Measurements from ENCODE around the gene RBM17. TPM values are rescaled to one million over a fixed set of nuclear protein-coding genes. Genes with fewer than 3 reads are reported as not detected.

The RBM17 gene
- total and polyA plus RNA-seq, 2 of the 4 experiments (the other 2 are of a cell fraction): 24.6 to 56.7 TPM

DNA sequence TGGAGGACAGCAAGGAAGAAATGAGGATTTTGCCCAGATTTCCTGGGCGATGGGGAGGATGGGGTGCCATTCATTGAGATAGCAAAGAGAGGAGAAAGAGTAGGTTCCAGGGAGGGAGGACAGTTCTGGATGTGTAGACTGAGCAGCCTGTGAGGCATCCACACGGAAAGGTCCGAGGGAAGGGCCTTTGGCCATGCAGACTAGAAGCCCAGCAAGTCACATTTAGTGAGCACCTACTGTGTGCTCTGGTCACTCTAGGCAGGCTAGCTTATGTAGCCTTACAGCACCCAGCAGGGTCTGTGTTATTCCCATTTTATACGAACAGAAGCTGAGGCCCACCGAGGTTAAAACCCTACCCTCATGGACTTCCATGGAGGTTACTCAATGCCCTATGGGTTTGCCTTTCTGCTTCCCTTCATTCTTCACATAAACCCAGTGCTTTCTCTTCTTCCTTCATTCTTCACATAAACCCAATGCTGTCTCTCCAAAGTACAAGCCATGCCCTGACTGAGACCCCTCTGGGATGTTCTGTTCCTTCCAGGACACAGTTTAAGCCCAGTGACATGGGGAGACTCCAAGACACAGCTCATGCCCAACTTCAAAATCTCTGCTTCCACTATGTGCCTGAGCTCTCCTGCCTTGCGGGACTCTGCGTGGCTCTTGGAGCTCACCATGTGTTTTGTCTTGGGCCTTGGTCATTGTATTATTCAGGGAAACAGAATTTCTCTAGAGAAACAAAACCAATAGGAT is 40.4 kb upstream of the RBM17 start:
- no peaks in the 10 kb centered on the region for H4K20me1 ChIP-seq (ENCODE audit: insufficient read depth, low read length)
- H4K91ac ChIP-seq (ENCODE audit: insufficient read depth, low read depth, low read length): no peak overlapping the region
- H3K4me1 ChIP-seq (ENCODE audit: control insufficient read depth, insufficient read depth, low read length): peaks cover 3% of the 10 kb centered on the region; the same call in 1 of the 2 replicates
- TF ChIP-seq CEBPB (IDR thresholded peaks at IDR 0.05; ENCODE audit: low read depth, low read length): no peak
- no peak for TF ChIP-seq RAD21 (IDR thresholded peaks at IDR 0.05; ENCODE audit: low read length)
- no peak for TF ChIP-seq BHLHE40 (IDR thresholded peaks at IDR 0.05; ENCODE audit: low read depth, low read length)
- no peak for TF ChIP-seq MAFK (IDR thresholded peaks at IDR 0.05; ENCODE audit: low read depth, low read length)
- H3K9me1 ChIP-seq (ENCODE audit: insufficient read depth, low read length): no peaks in the 10 kb centered on the region
- no peak overlapping the region for H3K18ac ChIP-seq (ENCODE audit: low read depth, low read length)
- H3K9me3 ChIP-seq (ENCODE audit: control insufficient read depth, insufficient read depth, low read length): no peaks in the 10 kb centered on the region; the same call in 1 of the 2 replicates
- no peak overlapping the region for H2BK20ac ChIP-seq (ENCODE audit: low read depth, low read length)
- no peaks in the 10 kb centered on the region for H3K36me3 ChIP-seq (ENCODE audit: control insufficient read depth, insufficient read depth, low read length)
- in situ Hi-C loops (cut with MboI; ENCODE audit: low sequenced_read_pairs) (no loop called here), dilution Hi-C loops (cut with HindIII; ENCODE audit: low sequenced_read_pairs, unreplicated experiment) (no loop called here), intact Hi-C loops (cut with micrococcal nuclease) (no loop called here)
- H3K14ac ChIP-seq (replicated peaks; ENCODE audit: low read depth, low read length): no peak overlapping the region
- H3K56ac ChIP-seq (ENCODE audit: extremely low read depth, insufficient read depth, low read length): no peak overlapping the region
- no peak overlapping the region for H2BK5ac ChIP-seq (ENCODE audit: low read depth, low read length, poor library complexity, severe bottlenecking)
- peaks cover 48% of the 10 kb centered on the region for H3K27me3 ChIP-seq (ENCODE audit: control insufficient read depth, insufficient read depth, low read length)
- no peak overlapping the region for H4K8ac ChIP-seq (ENCODE audit: low read depth in 2 of 2, low read length in 2 of 2)
- no peak overlapping the region for H2AK9ac ChIP-seq (replicated peaks; ENCODE audit: low read depth, low read length, poor library complexity)
- ChIA-PET POLR2A (ENCODE audit: unreplicated experiment) (no interaction called here), CTCF (no interaction called here)
- H2BK120ac ChIP-seq (ENCODE audit: low read depth, low read length): no peak overlapping the region
- H4K5ac ChIP-seq (ENCODE audit: low read depth, low read length): no peak overlapping the region
- WGBS, 2 experiments (ENCODE audit: extremely low coverage in 2 of 2, insufficient read length in 1 of 2): 92% methylated on average over 3 of the region's 7 CpGs; no CpG with 5 or more reads in 1 of the 2 experiments
- ATAC-seq (ENCODE audit: low read depth) (no peak), DNase-seq (no peak)
- H3K4me3 ChIP-seq (ENCODE audit: insufficient read depth, low read depth, low read length): no peak overlapping the region
- no peak overlapping the region for H3K27ac ChIP-seq (ENCODE audit: insufficient read depth, low read length)
- no peak overlapping the region for H2BK15ac ChIP-seq (ENCODE audit: low read depth, low read length)
- H3K79me1 ChIP-seq (ENCODE audit: low read depth in 1 of 2, low read length in 2 of 2): no peaks in the 10 kb centered on the region
- no peak overlapping the region for H3K4me2 ChIP-seq (ENCODE audit: low read depth, low read length)
- no peak overlapping the region for H3K23ac ChIP-seq (ENCODE audit: low read depth, low read length)
- BruUV-seq (replicated peaks): no TSS peak
- H2AK5ac ChIP-seq (ENCODE audit: low read depth, low read length): no peak overlapping the region
- no peak overlapping the region for H3K9ac ChIP-seq (ENCODE audit: low read depth, low read length)
- H2AFZ ChIP-seq (replicated peaks; ENCODE audit: low read length, poor library complexity): no peak overlapping the region
- H3K4ac ChIP-seq (ENCODE audit: low read depth, low read length): no peak overlapping the region

Data from IMR-90 (cell line).